Suppressor macrophage treated with lipopolysaccharide for 1 hour (primary cell): Measurements from ENCODE around the gene AKR7A2.
"Not testable (repeated sequence)": the region's sequence is repeated elsewhere in the genome, so short reads cannot be mapped to it uniquely, and the experiment has no call there.

ENCODE experiments used
- DNase-seq, 3 donors: peaks; one replicate each; pipeline ENCODE4 v3.0.0-alpha.2; 2020 to 2022

AKR7A2 gene

GRCh38 chr1:19257178-19257914 is 54.6 kb downstream of the AKR7A2 start:
- DNase-seq = peak; percentile 71 to 90 (median 79)

GRCh38 chr1:19256301-19256700 is 55.6 kb downstream of the AKR7A2 start:
- not testable (repeated sequence) for DNase-seq

GRCh38 chr1:19255288-19255687 is 56.7 kb downstream of the AKR7A2 start:
- no peak for DNase-seq

GRCh38 chr1:19254416-19254815 is 57.5 kb downstream of the AKR7A2 start:
- DNase-seq = no peak
